Measurements from ENCODE around the gene ARG2. TPM values are rescaled to one million over a fixed set of nuclear protein-coding genes. Genes with fewer than 3 reads are reported as not detected.

The ARG2 gene
- total RNA-seq, 1 experiment from 2014 or later: 17.6 TPM

GRCh38 chr14:67602995-67603545, 16.6 kb upstream of the ARG2 start:
- Mint-ChIP-seq H3K27ac (ENCODE audit: low read depth, unreplicated experiment) (peak overlapping the region; percentile 29), H3K9me3 (ENCODE audit: unreplicated experiment) (no peaks in the 10 kb centered on the region), H3K4me3 (ENCODE audit: unreplicated experiment) (no peak overlapping the region), H3K27me3 (ENCODE audit: insufficient read depth, unreplicated experiment) (no peaks in the 10 kb centered on the region), H3K36me3 (ENCODE audit: insufficient read depth, unreplicated experiment) (no peaks in the 10 kb centered on the region), H3K4me1 (ENCODE audit: insufficient read depth, unreplicated experiment) (peaks cover 10% of the 10 kb centered on the region)
- POLR2A ChIA-PET: interaction anchor here (0.7 to 4.6 kb wide), 3 partner anchors 10 to 17 kb away, joined by 3 to 23 read pairs (median 3); partner anchors contain the start of gene ARG2
- no TSS peak for BruUV-seq (replicated peaks)
- intact Hi-C loops (cut with micrococcal nuclease): loop anchor here (5.0 kb wide), 1 partner anchor 214 kb away; the partner anchor contains the start of genes RAD51B and ZFYVE26
- peak; percentile 58 for DNase-seq (ENCODE audit: unreplicated experiment)
- CTCF ChIA-PET: interaction anchor here (1.0 to 2.8 kb wide), 3 partner anchors 16 to 48 kb away, joined by 3 to 17 read pairs (median 11); no protein-coding TSS in a partner anchor
- TF ChIP-seq, protein P1, sequence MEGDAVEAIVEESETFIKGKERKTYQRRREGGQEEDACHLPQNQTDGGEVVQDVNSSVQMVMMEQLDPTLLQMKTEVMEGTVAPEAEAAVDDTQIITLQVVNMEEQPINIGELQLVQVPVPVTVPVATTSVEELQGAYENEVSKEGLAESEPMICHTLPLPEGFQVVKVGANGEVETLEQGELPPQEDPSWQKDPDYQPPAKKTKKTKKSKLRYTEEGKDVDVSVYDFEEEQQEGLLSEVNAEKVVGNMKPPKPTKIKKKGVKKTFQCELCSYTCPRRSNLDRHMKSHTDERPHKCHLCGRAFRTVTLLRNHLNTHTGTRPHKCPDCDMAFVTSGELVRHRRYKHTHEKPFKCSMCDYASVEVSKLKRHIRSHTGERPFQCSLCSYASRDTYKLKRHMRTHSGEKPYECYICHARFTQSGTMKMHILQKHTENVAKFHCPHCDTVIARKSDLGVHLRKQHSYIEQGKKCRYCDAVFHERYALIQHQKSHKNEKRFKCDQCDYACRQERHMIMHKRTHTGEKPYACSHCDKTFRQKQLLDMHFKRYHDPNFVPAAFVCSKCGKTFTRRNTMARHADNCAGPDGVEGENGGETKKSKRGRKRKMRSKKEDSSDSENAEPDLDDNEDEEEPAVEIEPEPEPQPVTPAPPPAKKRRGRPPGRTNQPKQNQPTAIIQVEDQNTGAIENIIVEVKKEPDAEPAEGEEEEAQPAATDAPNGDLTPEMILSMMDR (IDR thresholded peaks at IDR 0.05; ENCODE audit: unreplicated experiment): no peak

- ChIA-PET POLR2A (interaction anchor here (0.9 to 1.5 kb wide), 2 partner anchors 10 to 66 kb away, joined by 3 to 4 read pairs; partner anchors contain the start of gene VTI1B), CTCF (interaction anchor here (0.7 to 2.1 kb wide), 3 partner anchors 11 to 97 kb away, joined by 3 to 10 read pairs (median 3); no protein-coding TSS in a partner anchor)
- DNase-seq (ENCODE audit: unreplicated experiment): no peak
- BruUV-seq (replicated peaks): no TSS peak
- Mint-ChIP-seq H3K9me3 (ENCODE audit: unreplicated experiment) (no peaks in the 10 kb centered on the region), H3K4me1 (ENCODE audit: insufficient read depth, unreplicated experiment) (no peaks in the 10 kb centered on the region), H3K36me3 (ENCODE audit: insufficient read depth, unreplicated experiment) (no peaks in the 10 kb centered on the region), H3K27me3 (ENCODE audit: insufficient read depth, unreplicated experiment) (no peaks in the 10 kb centered on the region), H3K27ac (ENCODE audit: low read depth, unreplicated experiment) (no peak overlapping the region), H3K4me3 (ENCODE audit: unreplicated experiment) (no peak overlapping the region)
- TF ChIP-seq, protein P1 (IDR thresholded peaks at IDR 0.05; ENCODE audit: unreplicated experiment): no peak
- intact Hi-C loops (cut with micrococcal nuclease): no loop called here
Measured at GRCh38 chr14:67607646-67608045, 12.1 kb upstream of the ARG2 start.

DNA sequence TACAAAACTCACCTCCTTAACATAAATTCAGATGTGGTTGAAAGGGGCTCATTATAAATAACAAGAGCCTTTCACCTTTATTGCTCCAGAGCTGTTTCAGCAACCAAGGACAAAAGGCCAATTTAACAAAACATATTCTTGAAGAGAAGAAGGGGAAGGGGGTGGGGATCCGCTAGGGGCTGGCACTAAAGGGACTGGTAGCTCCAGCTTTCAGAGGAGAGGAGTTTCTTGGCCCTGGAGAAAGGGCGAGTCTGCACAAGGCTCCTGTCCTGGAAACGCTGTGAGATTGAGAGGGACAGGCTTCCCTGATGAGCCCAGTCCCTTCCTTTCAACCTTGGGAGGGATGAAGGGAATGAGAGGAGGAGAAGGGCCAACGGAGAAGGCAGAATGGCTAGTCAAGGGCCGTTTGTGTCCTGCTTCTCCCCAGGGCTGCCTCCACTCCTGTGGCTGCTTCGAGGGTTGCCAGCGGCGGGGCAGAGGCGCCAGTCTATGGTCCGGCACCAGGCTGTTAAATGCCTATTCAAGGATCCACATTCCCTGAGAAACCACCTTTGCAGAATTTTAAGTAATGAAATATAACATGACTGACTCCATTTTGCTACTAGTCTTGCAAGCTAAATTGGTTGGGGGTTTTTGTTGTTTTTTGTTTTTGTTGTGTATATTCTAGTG, 9.9 kb upstream of the ARG2 start:
- no peak overlapping the region for H3K4me3 Mint-ChIP-seq (ENCODE audit: unreplicated experiment)
- H3K27me3 Mint-ChIP-seq (ENCODE audit: insufficient read depth, unreplicated experiment): no peaks in the 10 kb centered on the region
- no peaks in the 10 kb centered on the region for H3K36me3 Mint-ChIP-seq (ENCODE audit: insufficient read depth, unreplicated experiment)
- CTCF ChIA-PET: interaction anchor here (0.5 to 2.2 kb wide), 5 partner anchors 9 to 83 kb away, joined by 3 to 8 read pairs (median 4); no protein-coding TSS in a partner anchor
- intact Hi-C loops (cut with micrococcal nuclease): no loop called here
- no peak overlapping the region for H3K27ac Mint-ChIP-seq (ENCODE audit: low read depth, unreplicated experiment)
- no peak for DNase-seq (ENCODE audit: unreplicated experiment)
- H3K4me1 Mint-ChIP-seq (ENCODE audit: insufficient read depth, unreplicated experiment): no peaks in the 10 kb centered on the region
- no TSS peak for BruUV-seq (replicated peaks)
- no peaks in the 10 kb centered on the region for H3K9me3 Mint-ChIP-seq (ENCODE audit: unreplicated experiment)
- POLR2A ChIA-PET: interaction anchor here (0.6 kb wide), 1 partner anchor 1184 kb away, joined by 4 read pairs; no protein-coding TSS in a partner anchor
- TF ChIP-seq, protein P1 (IDR thresholded peaks at IDR 0.05; ENCODE audit: unreplicated experiment): no peak

- no peaks in the 10 kb centered on the region for H3K4me1 Mint-ChIP-seq (ENCODE audit: insufficient read depth, unreplicated experiment)
- TF ChIP-seq, protein P1 (IDR thresholded peaks at IDR 0.05; ENCODE audit: unreplicated experiment): no peak
- H3K36me3 Mint-ChIP-seq (ENCODE audit: insufficient read depth, unreplicated experiment): no peaks in the 10 kb centered on the region
- ChIA-PET POLR2A (interaction anchor here (0.6 to 0.9 kb wide), 2 partner anchors 11 to 1183 kb away, joined by 3 to 4 read pairs; partner anchors contain the start of gene PIGH), CTCF (interaction anchor here (1.2 to 2.2 kb wide), 3 partner anchors 8 to 84 kb away, joined by 3 to 8 read pairs (median 6); no protein-coding TSS in a partner anchor)
- H3K9me3 Mint-ChIP-seq (ENCODE audit: unreplicated experiment): no peaks in the 10 kb centered on the region
- no peaks in the 10 kb centered on the region for H3K27me3 Mint-ChIP-seq (ENCODE audit: insufficient read depth, unreplicated experiment)
- intact Hi-C loops (cut with micrococcal nuclease): no loop called here
- no TSS peak for BruUV-seq (replicated peaks)
- no peak overlapping the region for H3K4me3 Mint-ChIP-seq (ENCODE audit: unreplicated experiment)
- no peak overlapping the region for H3K27ac Mint-ChIP-seq (ENCODE audit: low read depth, unreplicated experiment)
- DNase-seq (ENCODE audit: unreplicated experiment): no peak
Measured at GRCh38 chr14:67610491-67610890, 9.2 kb upstream of the ARG2 start.

All from MCF 10A (cell line).